Measurements from ENCODE around the gene RMRP. TPM values are rescaled to one million over a fixed set of nuclear protein-coding genes. Genes with fewer than 3 reads are reported as not detected.

Gene RMRP
- total and polyA plus RNA-seq, 7 donors, result 26.8 to 10,280 (median 4,774) TPM; not detected in 2

GRCh38 chr9:35689542-35690293 is 31.9 kb upstream of the RMRP start, which contains the start of gene TPM2:
Gene TPM2 (minus strand): TSS chr9:35689925. CDS start chr9:35689817, 108 bp downstream.
- 6 to 9% (median 7%) methylated on average over 39 to 61 of the region's 61 CpGs for WGBS, 3 donors
- Histone ChIP-seq H3K4me3 (peak within 1 kb of the TSS; percentile 100), H3K36me3 (ENCODE audit: insufficient read depth in 1 of 2, low read depth in 1 of 2) (peaks cover 0 to 28% of the 10 kb centered on the region in 2 donors), H3K9me3 (no peaks in the 10 kb centered on the region), H3K27ac (peak within 1 kb of the TSS; percentile 100), H3K4me1 (peaks cover 24% of the 10 kb centered on the region), H3K27me3 (ENCODE audit: insufficient read depth in 3 of 3, low read length in 2 of 3) (no peaks in the 10 kb centered on the region)
- peak; percentile 64 to 73 (median 69) for ATAC-seq
- intact Hi-C loops (cut with DNase I), result loop anchor here (2.0 to 10.0 kb wide), 3 partner anchors 39 to 205 kb away; partner anchors contain the start of gene TESK1 (in 1 of the 2)
- DNase-seq, result peak; percentile 71 to 90
- no peak for TF ChIP-seq CTCF (IDR thresholded peaks at IDR 0.05)

DNA sequence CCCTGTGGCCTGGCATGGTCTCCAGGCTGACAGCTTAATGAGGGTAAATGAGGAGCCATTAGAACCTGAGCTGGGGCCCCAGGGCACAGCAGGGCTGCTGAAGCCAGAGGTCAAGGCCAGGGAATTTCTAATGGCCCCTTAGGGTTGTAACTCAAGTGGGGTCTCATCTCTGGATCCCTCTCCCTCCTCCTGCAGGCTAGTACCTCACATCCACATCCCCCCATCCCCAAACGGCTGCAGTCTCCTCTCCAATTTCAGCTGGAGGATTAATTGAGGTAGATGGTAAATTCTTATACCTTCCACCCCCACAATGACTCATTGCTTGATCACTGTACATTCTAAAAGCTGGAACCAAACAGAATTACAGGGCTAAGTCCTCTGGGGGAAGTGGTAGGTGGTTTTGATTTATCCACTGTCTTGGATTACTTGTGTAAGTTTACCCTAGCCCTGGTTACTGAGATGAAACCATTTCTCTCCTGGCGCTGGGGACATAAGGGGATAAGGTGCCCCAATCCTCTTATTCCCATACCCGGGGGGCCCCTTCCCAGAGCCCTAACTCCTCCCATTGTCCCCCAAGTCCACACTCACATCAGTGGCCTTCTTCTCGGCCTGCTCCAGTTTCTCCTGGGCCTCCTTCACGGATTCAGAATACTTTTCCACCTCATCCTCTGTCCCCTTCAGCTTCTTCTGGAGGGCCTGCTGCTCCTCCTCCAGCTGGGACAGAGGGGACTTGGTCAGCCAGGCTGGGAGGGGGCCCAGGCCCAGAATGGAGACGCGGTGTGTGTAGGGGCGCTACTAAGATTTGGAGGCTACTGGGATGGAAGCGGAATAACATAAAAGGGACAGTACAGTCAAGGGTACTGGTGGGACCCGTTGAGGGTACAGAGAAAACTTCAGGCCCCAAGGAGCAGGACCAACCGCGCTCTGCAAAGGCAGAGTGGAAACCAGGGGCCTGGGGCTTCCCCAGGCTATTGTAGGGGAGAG is 31.0 kb upstream of the RMRP start:
- H3K36me3 ChIP-seq (ENCODE audit: insufficient read depth in 1 of 2, low read depth in 1 of 2), result peaks cover 0 to 37% of the 10 kb centered on the region in 2 donors
- intact Hi-C loops (cut with DNase I), result no loop called here
- no peaks in the 10 kb centered on the region for H3K9me3 ChIP-seq
- H3K27ac ChIP-seq, result peak overlapping the region; percentile 100
- H3K27me3 ChIP-seq (ENCODE audit: insufficient read depth in 3 of 3, low read length in 2 of 3), result no peaks in the 10 kb centered on the region
- ATAC-seq (peak; percentile 15 to 48 (median 26)), DNase-seq (peak in 1 of 2 donors; percentile 66)
- H3K4me3 ChIP-seq, result peak overlapping the region; percentile 100
- WGBS, 3 donors, result 19 to 31% (median 22%) methylated on average over 12 of the region's 12 CpGs
- H3K4me1 ChIP-seq, result peaks cover 29% of the 10 kb centered on the region
- no peak for TF ChIP-seq CTCF (IDR thresholded peaks at IDR 0.05)

DNA sequence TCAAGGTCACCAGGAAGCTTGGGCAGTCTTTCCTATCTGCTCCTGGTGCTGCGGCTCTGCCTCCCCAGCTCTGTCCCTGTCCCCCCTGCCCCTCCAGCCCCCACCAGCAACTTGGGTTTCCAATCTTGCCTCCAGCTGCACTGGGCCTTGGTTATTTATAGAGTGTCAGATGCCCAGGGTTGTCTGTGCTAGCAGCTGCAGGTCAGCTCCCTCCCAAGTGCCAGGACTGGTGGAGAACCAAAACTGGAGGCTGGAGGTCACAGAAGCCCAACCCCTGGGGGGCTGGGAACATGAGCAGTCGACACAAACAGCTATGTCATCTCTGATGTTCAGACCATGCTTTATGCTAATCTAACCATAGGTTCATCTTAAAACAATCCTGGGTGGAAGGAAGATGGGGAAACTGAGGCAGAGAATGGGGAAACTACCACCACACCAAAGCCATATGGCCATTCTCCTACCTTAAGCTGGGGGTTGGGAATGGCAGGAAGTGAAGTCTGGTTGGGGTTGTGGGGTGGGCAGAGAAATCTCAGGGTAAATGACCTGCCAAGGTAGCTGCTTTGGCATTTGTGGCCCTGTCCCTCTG is 30.2 kb upstream of the RMRP start:
- H3K4me3 ChIP-seq, result peak overlapping the region; percentile 100
- no peaks in the 10 kb centered on the region for H3K9me3 ChIP-seq
- peak; percentile 58 to 87 for DNase-seq
- no peaks in the 10 kb centered on the region for H3K27me3 ChIP-seq (ENCODE audit: insufficient read depth in 3 of 3, low read length in 2 of 3)
- intact Hi-C loops (cut with DNase I), result no loop called here
- peak; percentile 38 to 53 (median 48) for ATAC-seq
- WGBS, 3 donors, result 16 to 29% (median 25%) methylated on average over 2 of the region's 2 CpGs
- TF ChIP-seq CTCF (IDR thresholded peaks at IDR 0.05), result no peak
- H3K36me3 ChIP-seq (ENCODE audit: insufficient read depth in 1 of 2, low read depth in 1 of 2), result peaks cover 0 to 45% of the 10 kb centered on the region in 2 donors
- H3K4me1 ChIP-seq, result peaks cover 36% of the 10 kb centered on the region
- peak overlapping the region; percentile 100 for H3K27ac ChIP-seq

DNA sequence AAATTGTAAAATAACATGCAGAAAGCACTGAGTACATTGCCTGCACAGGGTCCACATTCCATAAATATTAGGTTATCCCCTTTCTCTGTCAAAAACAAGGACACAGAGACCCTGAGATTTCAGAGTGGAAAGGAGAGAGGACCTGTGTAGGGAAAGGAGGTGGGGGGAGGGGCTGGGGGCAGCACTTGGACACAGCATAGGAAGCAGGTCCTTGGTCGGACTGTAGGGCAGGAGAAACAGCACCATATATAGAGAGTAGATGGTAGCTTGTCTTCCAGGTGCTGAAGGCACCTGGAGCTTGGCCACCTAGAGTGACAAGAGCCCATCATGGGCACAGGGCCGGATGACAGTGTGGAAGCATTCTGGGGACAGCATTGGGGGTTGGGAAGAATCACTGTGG is 29.5 kb upstream of the RMRP start:
- 29 to 32% (median 31%) methylated on average over 2 of the region's 2 CpGs for WGBS, 3 donors
- Histone ChIP-seq H3K9me3 (no peaks in the 10 kb centered on the region), H3K27ac (peak overlapping the region; percentile 100), H3K4me1 (peaks cover 36% of the 10 kb centered on the region), H3K27me3 (ENCODE audit: insufficient read depth in 3 of 3, low read length in 2 of 3) (no peaks in the 10 kb centered on the region), H3K36me3 (ENCODE audit: insufficient read depth in 1 of 2, low read depth in 1 of 2) (peaks cover 0 to 52% of the 10 kb centered on the region in 2 donors), H3K4me3 (peak overlapping the region; percentile 100)
- DNase-seq (no peak), ATAC-seq (peak in 2 of 4 donors; percentile 2 to 3)
- intact Hi-C loops (cut with DNase I), result no loop called here
- no peak for TF ChIP-seq CTCF (IDR thresholded peaks at IDR 0.05)
